SU-DHL-6 (cell line): Measurements from ENCODE around the gene NDUFS3.
"Not testable (repeated sequence)": the region's sequence is repeated elsewhere in the genome, so short reads cannot be mapped to it uniquely, and the experiment has no call there.

ENCODE experiments used
- H2AFZ ChIP-seq: fragments of 200-600 bp; sonication (generic); 2 replicates; pipeline ENCODE4 v1.6.1; 2014; ENCODE audit warnings: low read depth, mild to moderate bottlenecking, moderate library complexity, mixed read lengths, antibody characterized with exemption, low read length; ENCODE audit not compliant: severe bottlenecking
- H3F3A ChIP-seq: fragments of 200-600 bp; shearing (Covaris generic); 2 replicates; pipeline ENCODE4 v1.6.0; 2016; ENCODE audit warnings: antibody characterized with exemption, mild to moderate bottlenecking; ENCODE audit not compliant: insufficient read depth
- H3K27ac ChIP-seq: fragments of 200-600 bp; sonication (generic); 2 replicates; pipeline ENCODE4 v1.5.1; 2016; ENCODE audit warnings: low read depth, mild to moderate bottlenecking, low read length, moderate library complexity, mixed read lengths
- H3K27me3 ChIP-seq: fragments of 200-600 bp; sonication (generic), shearing (Covaris generic); 2 replicates; pipeline ENCODE4 v1.6.0; 2014; ENCODE audit warnings: mild to moderate bottlenecking, low read length
- H3K36me3 ChIP-seq: fragments of 200-600 bp; sonication (generic); 2 replicates; pipeline ENCODE4 v1.6.1; 2014; ENCODE audit warnings: mild to moderate bottlenecking, low read length, mixed read lengths
- H3K4me2 ChIP-seq: fragments of 300-600, 200-600 bp; shearing (Covaris generic), sonication (generic); 2 replicates; pipeline ENCODE4 v1.6.0; 2014; ENCODE audit warnings: low read length, low read depth, mild to moderate bottlenecking; ENCODE audit not compliant: poor library complexity, severe bottlenecking
- H3K4me3 ChIP-seq: fragments of 200-600 bp; sonication (generic); 2 replicates; pipeline ENCODE4 v1.5.1; 2014; ENCODE audit warnings: antibody characterized with exemption, low read length, mild to moderate bottlenecking, mixed read lengths; ENCODE audit not compliant: insufficient read depth, poor library complexity, severe bottlenecking
- H3K79me2 ChIP-seq: fragments of 200-600 bp; sonication (generic); 2 replicates; pipeline ENCODE4 v1.6.1; 2014; ENCODE audit warnings: mild to moderate bottlenecking, low read length, moderate library complexity; ENCODE audit not compliant: insufficient read depth
- H3K9ac ChIP-seq: fragments of 200-600 bp; sonication (generic); 2 replicates; pipeline ENCODE4 v1.7.0; 2014; ENCODE audit warnings: mild to moderate bottlenecking, low read length
- H3K9me2 ChIP-seq: fragments of 200-600 bp; sonication (generic); replicated peaks from 2 replicates; pipeline ENCODE4 v1.6.1; 2014; ENCODE audit warnings: low read length; ENCODE audit not compliant: insufficient read depth
- H3K9me3 ChIP-seq: fragments of 200-600 bp; sonication (generic); 2 replicates; pipeline ENCODE4 v1.6.1; 2014; ENCODE audit warnings: low read length, mixed read lengths; ENCODE audit not compliant: insufficient read depth
- H4K20me1 ChIP-seq: fragments of 200-600 bp; sonication (generic); 2 replicates; pipeline ENCODE4 v1.6.1; 2014; ENCODE audit warnings: low read depth, mild to moderate bottlenecking, antibody characterized with exemption, low read length, moderate library complexity, mixed read lengths
- EZH2phosphoT487 ChIP-seq: fragments of 200-600 bp; sonication (generic), shearing (Covaris generic); conservative IDR thresholded peaks from 2 replicates; pipeline ENCODE4 v1.6.1; 2018; ENCODE audit warnings: mild to moderate bottlenecking, antibody characterized with exemption, low read length, moderate library complexity, mixed read lengths
- TF ChIP-seq, protein P1 (sequence below): fragments of 200-600 bp; sonication (generic); IDR thresholded peaks from one replicate; pipeline ENCODE4 v1.5.1; 2017; ENCODE audit warnings: antibody characterized with exemption, mild to moderate bottlenecking, low read length, moderate library complexity; ENCODE audit not compliant: insufficient read depth, poor library complexity, severe bottlenecking

The NDUFS3 gene

DNA sequence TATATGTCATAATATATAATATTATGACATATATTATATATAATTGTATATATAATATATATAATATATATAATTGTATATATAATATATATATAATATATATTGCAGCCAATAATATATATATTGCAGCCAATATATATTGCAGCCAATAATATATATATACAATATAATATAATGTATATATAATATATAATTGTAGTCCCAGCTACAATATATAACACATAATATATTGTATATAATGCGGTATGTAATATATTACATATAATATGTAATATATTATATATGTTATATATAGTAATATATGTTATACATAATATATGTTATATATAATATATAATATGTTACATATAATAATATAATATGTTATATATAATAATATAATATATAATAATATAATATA lies 20.2 kb upstream of the NDUFS3 start:
- Histone ChIP-seq H3K36me3 (no peaks in the 10 kb centered on the region), H4K20me1 (no peaks in the 10 kb centered on the region), H3K27me3 (no peaks in the 10 kb centered on the region), H3K27ac (no peak overlapping the region), H3K9me3 (no peaks in the 10 kb centered on the region), H3K9ac (no peak overlapping the region), H3F3A (no peaks in the 10 kb centered on the region), H2AFZ (no peak overlapping the region), H3K4me2 (no peak overlapping the region), H3K4me3 (no peak overlapping the region), H3K79me2 (no peaks in the 10 kb centered on the region), H3K9me2 (no peaks in the 10 kb centered on the region)
- no peak for TF ChIP-seq EZH2phosphoT487
- TF ChIP-seq, protein P1, sequence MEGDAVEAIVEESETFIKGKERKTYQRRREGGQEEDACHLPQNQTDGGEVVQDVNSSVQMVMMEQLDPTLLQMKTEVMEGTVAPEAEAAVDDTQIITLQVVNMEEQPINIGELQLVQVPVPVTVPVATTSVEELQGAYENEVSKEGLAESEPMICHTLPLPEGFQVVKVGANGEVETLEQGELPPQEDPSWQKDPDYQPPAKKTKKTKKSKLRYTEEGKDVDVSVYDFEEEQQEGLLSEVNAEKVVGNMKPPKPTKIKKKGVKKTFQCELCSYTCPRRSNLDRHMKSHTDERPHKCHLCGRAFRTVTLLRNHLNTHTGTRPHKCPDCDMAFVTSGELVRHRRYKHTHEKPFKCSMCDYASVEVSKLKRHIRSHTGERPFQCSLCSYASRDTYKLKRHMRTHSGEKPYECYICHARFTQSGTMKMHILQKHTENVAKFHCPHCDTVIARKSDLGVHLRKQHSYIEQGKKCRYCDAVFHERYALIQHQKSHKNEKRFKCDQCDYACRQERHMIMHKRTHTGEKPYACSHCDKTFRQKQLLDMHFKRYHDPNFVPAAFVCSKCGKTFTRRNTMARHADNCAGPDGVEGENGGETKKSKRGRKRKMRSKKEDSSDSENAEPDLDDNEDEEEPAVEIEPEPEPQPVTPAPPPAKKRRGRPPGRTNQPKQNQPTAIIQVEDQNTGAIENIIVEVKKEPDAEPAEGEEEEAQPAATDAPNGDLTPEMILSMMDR = no peak

DNA sequence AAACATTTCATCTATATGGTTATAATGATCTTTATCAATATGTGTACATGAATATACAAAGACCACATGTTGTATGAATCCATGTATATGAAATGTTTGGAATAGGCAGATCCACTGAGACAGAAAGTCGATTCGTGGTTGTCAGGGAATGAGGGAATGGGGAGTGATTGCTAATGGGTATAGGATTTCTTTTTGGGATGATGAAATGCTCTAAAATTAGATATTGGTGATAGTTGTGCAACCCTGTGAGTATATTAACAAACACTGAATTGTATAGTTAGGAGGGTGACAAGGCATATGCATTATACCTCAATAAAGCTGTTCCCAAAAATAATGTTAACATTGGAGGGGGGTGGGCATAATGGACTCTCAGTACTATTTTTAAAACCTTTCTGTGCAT lies 18.4 kb upstream of the NDUFS3 start:
- Histone ChIP-seq H3K9me2 (no peaks in the 10 kb centered on the region), H3K27ac (no peak overlapping the region), H3K9ac (no peak overlapping the region), H3K79me2 (0 out of 2 replicates have a peak, but pooled peaks cover 5% of the 10 kb centered on the region), H3K36me3 (no peaks in the 10 kb centered on the region), H3K4me3 (no peak overlapping the region), H3K27me3 (no peaks in the 10 kb centered on the region), H3K9me3 (no peaks in the 10 kb centered on the region), H3F3A (0 out of 2 replicates have a peak, but pooled peaks cover 3% of the 10 kb centered on the region), H3K4me2 (no peak overlapping the region), H2AFZ (no peak overlapping the region), H4K20me1 (no peaks in the 10 kb centered on the region)
- TF ChIP-seq EZH2phosphoT487 = no peak
- TF ChIP-seq, protein P1 = no peak

GRCh38 chr11:47562393-47562792 lies 16.5 kb upstream of the NDUFS3 start:
- not testable (repeated sequence) for H3K36me3 ChIP-seq, H3F3A ChIP-seq, H3K27ac ChIP-seq, H2AFZ ChIP-seq, H3K9me2 ChIP-seq, H3K9ac ChIP-seq, H3K27me3 ChIP-seq, H3K9me3 ChIP-seq, H4K20me1 ChIP-seq, H3K4me3 ChIP-seq, H3K4me2 ChIP-seq
- peaks cover 25% of the 10 kb centered on the region for H3K79me2 ChIP-seq

DNA sequence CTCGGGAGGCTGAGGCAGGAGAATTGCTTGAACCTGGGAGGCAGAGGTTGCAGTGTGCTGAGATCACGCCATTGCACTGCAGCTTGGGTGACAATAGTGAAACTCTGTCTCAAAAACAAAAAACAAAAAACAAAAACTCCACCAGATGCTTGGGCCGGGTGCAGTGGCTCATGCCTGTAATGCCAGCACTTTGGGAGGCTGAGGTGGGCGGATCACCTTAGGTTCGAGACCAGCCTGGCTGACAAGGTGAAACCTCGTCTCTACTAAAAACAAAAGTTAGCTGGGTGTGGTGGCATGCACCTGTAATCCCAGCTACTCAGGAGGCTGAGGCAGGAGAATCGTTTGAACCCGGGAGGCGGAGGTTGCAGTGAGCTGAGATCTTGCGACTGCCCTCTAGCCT lies 14.5 kb upstream of the NDUFS3 start:
- H4K20me1 ChIP-seq, H3K36me3 ChIP-seq, H3K9me2 ChIP-seq, H3K27me3 ChIP-seq, H3F3A ChIP-seq, H2AFZ ChIP-seq, H3K9me3 ChIP-seq: not testable (repeated sequence)
- H3K9ac ChIP-seq = peak overlapping the region; percentile 91
- peak overlapping the region; percentile 58; the same call in 1 of the 2 replicates for H3K27ac ChIP-seq
- H3K4me2 ChIP-seq = peak overlapping the region; percentile 96
- H3K4me3 ChIP-seq = peak overlapping the region; percentile 83
- peaks cover 30% of the 10 kb centered on the region for H3K79me2 ChIP-seq
